Suppressor macrophage treated with lipopolysaccharide for 1 hour (primary cell): ENCODE results near the gene KLF15.
A peak's percentile ranks its signal among the peaks of the same experiment; 100 is the strongest.
"Not testable (repeated sequence)": the region's sequence is repeated elsewhere in the genome, so short reads cannot be mapped to it uniquely, and the experiment has no call there.

ENCODE experiments used
- DNase-seq, 3 donors: peaks; one replicate each; pipeline ENCODE4 v3.0.0-alpha.2; 2020 to 2022

The KLF15 gene

GRCh38 chr3:126345641-126346460 is 11.4 kb downstream of the KLF15 start:
- no peak for DNase-seq

- DNase-seq = no peak
These were observed 12.0 kb downstream of the KLF15 start for GRCh38 chr3:126345231-126345630.

GRCh38 chr3:126344380-126345041 is 12.7 kb downstream of the KLF15 start:
- DNase-seq = no peak

GRCh38 chr3:126343649-126344035 is 13.6 kb downstream of the KLF15 start:
- no peak for DNase-seq

GRCh38 chr3:126342991-126343648 is 14.1 kb downstream of the KLF15 start:
- peak; percentile 76 to 83 (median 82) for DNase-seq

- no peak for DNase-seq
These were observed 15.0 kb downstream of the KLF15 start for GRCh38 chr3:126342211-126342610.

- DNase-seq = no peak
These were observed 15.5 kb downstream of the KLF15 start for GRCh38 chr3:126341755-126342150.

GRCh38 chr3:126340943-126341754 is 16.1 kb downstream of the KLF15 start:
- no peak for DNase-seq

- DNase-seq = no peak
These were observed 16.6 kb downstream of the KLF15 start for GRCh38 chr3:126340596-126340942.

- DNase-seq = no peak
These were observed 17.1 kb downstream of the KLF15 start for GRCh38 chr3:126340081-126340511.

GRCh38 chr3:126339466-126339865 is 17.7 kb downstream of the KLF15 start:
- DNase-seq = no peak

GRCh38 chr3:126338790-126339288 is 18.4 kb downstream of the KLF15 start:
- no peak for DNase-seq

GRCh38 chr3:126337980-126338651 is 19.1 kb downstream of the KLF15 start:
- no peak for DNase-seq

- not testable (repeated sequence) for DNase-seq
These were observed 25.3 kb downstream of the KLF15 start for GRCh38 chr3:126331812-126332336.

- no peak for DNase-seq
These were observed 27.1 kb downstream of the KLF15 start for GRCh38 chr3:126329927-126330725.

- DNase-seq = no peak
These were observed 30.6 kb downstream of the KLF15 start for GRCh38 chr3:126326629-126327028.

GRCh38 chr3:126322181-126322967 is 34.8 kb downstream of the KLF15 start:
- DNase-seq = no peak

GRCh38 chr3:126321490-126321889 is 35.7 kb downstream of the KLF15 start:
- no peak for DNase-seq

- no peak for DNase-seq
These were observed 36.5 kb downstream of the KLF15 start for GRCh38 chr3:126320517-126321293.
